H9 (cell line): ENCODE measurements around the gene APOLD1. TPM values are rescaled to one million over a fixed set of nuclear protein-coding genes. Genes with fewer than 3 reads are reported as not detected.

Experiments
- DNase-seq: peaks from one replicate; pipeline ENCODE4 v3.0.0-alpha.2; 2017
- H2AFZ ChIP-seq: one replicate; pipeline ENCODE4 v1.6.1; 2013; ENCODE audit warnings: mild to moderate bottlenecking, low read length, control low read depth, moderate library complexity
- H2AK5ac ChIP-seq: 2 replicates; pipeline ENCODE4 v1.6.1; 2013; ENCODE audit warnings: low read length, control low read depth, mixed read lengths; ENCODE audit not compliant: insufficient read length
- H2BK120ac ChIP-seq: one replicate; pipeline ENCODE4 v1.6.1; 2013; ENCODE audit warnings: low read depth, mild to moderate bottlenecking, low read length, control low read depth, inconsistent platforms; ENCODE audit not compliant: poor library complexity, severe bottlenecking
- H2BK12ac ChIP-seq: 2 replicates; pipeline ENCODE4 v1.6.1; 2013; ENCODE audit warnings: low read length, control low read depth, mixed read lengths, low read depth; ENCODE audit not compliant: insufficient read length
- H2BK15ac ChIP-seq: 2 replicates; pipeline ENCODE4 v1.6.1; 2013; ENCODE audit warnings: low read depth, low read length, control low read depth
- H2BK20ac ChIP-seq: one replicate; pipeline ENCODE4 v1.6.1; 2013; ENCODE audit warnings: low read depth, mild to moderate bottlenecking, low read length, control low read depth, inconsistent platforms; ENCODE audit not compliant: poor library complexity, severe bottlenecking
- H2BK5ac ChIP-seq: 2 replicates; pipeline ENCODE4 v1.6.1; 2013; ENCODE audit warnings: low read length, control low read depth, mixed read lengths; ENCODE audit not compliant: insufficient read length
- H3K14ac ChIP-seq: 2 replicates; pipeline ENCODE4 v1.6.1; 2013; ENCODE audit warnings: low read length, control low read depth; ENCODE audit not compliant: insufficient read depth
- H3K18ac ChIP-seq: 2 replicates; pipeline ENCODE4 v1.6.1; 2013; ENCODE audit warnings: low read depth, mild to moderate bottlenecking, mixed read lengths, low read length, control low read depth; ENCODE audit not compliant: insufficient read length
- H3K23ac ChIP-seq: 2 replicates; pipeline ENCODE4 v1.6.1; 2013; ENCODE audit warnings: low read length, control low read depth, mixed read lengths, low read depth; ENCODE audit not compliant: insufficient read length
- H3K23me2 ChIP-seq: 2 replicates; pipeline ENCODE4 v1.6.1; 2013; ENCODE audit warnings: low read depth, mild to moderate bottlenecking, mixed read lengths, low read length, control low read depth; ENCODE audit not compliant: insufficient read length, poor library complexity, severe bottlenecking
- H3K27ac ChIP-seq: 2 replicates; pipeline ENCODE4 v1.5.1; 2013; ENCODE audit warnings: low read length, control low read depth, mixed read lengths, low read depth; ENCODE audit not compliant: insufficient read length
- H3K27me3 ChIP-seq: 2 replicates; pipeline ENCODE4 v1.6.1; 2013; ENCODE audit warnings: low read length, control low read depth, inconsistent platforms; ENCODE audit not compliant: insufficient read depth
- H3K4ac ChIP-seq: 2 replicates; pipeline ENCODE4 v1.6.1; 2013; ENCODE audit warnings: low read depth, mild to moderate bottlenecking, control low read depth, inconsistent platforms, low read length, moderate library complexity
- H3K4me1 ChIP-seq: 2 replicates; pipeline ENCODE4 v1.6.1; 2013; ENCODE audit warnings: low read length, control low read depth, inconsistent platforms; ENCODE audit not compliant: insufficient read depth
- H3K4me2 ChIP-seq: 2 replicates; pipeline ENCODE4 v1.6.1; 2013; ENCODE audit warnings: low read length, control low read depth, mixed read lengths; ENCODE audit not compliant: insufficient read length, insufficient read depth
- H3K56ac ChIP-seq: 2 replicates; pipeline ENCODE4 v1.6.1; 2013; ENCODE audit warnings: low read depth, mild to moderate bottlenecking, mixed read lengths, low read length, control low read depth; ENCODE audit not compliant: insufficient read length
- H3K79me1 ChIP-seq: 2 replicates; pipeline ENCODE4 v1.6.1; 2013; ENCODE audit warnings: low read depth, mild to moderate bottlenecking, moderate library complexity, low read length, control low read depth, inconsistent platforms; ENCODE audit not compliant: insufficient read depth, poor library complexity, severe bottlenecking
- H3K79me2 ChIP-seq: 2 replicates; pipeline ENCODE4 v1.6.1; 2013; ENCODE audit warnings: low read length, control low read depth, inconsistent platforms; ENCODE audit not compliant: insufficient read depth
- H3K9ac ChIP-seq: 2 replicates; pipeline ENCODE4 v1.6.1; 2013; ENCODE audit warnings: low read length, control low read depth, mixed read lengths; ENCODE audit not compliant: insufficient read length; ENCODE audit errors: extremely low read depth
- H3K9me3 ChIP-seq: one replicate; pipeline ENCODE4 v1.6.1; 2013; ENCODE audit warnings: low read depth, low read length, inconsistent platforms; ENCODE audit not compliant: control insufficient read depth
- H3T11ph ChIP-seq: one replicate; pipeline ENCODE4 v1.6.1; 2013; ENCODE audit warnings: mild to moderate bottlenecking, low read length, control low read depth, inconsistent platforms
- H4K20me1 ChIP-seq: one replicate; pipeline ENCODE4 v1.6.1; 2013; ENCODE audit not compliant: control insufficient read depth, insufficient read length, insufficient read depth
- H4K5ac ChIP-seq: 2 replicates; pipeline ENCODE4 v1.6.1; 2013; ENCODE audit warnings: low read depth, mild to moderate bottlenecking, mixed read lengths, low read length, control low read depth; ENCODE audit not compliant: insufficient read length
- H4K8ac ChIP-seq: replicated peaks from 2 replicates; pipeline ENCODE4 v1.6.1; 2013; ENCODE audit warnings: low read length, control low read depth, mixed read lengths, low read depth; ENCODE audit not compliant: insufficient read length
- H4K91ac ChIP-seq: 2 replicates; pipeline ENCODE4 v1.6.1; 2013; ENCODE audit warnings: low read depth, mild to moderate bottlenecking, moderate library complexity, mixed read lengths, low read length, control low read depth; ENCODE audit not compliant: insufficient read length
- H3K27ac Mint-ChIP-seq, 3 experiments: 2 replicates in 2 of 3; 3 replicates in 1 of 3; pipeline ENCODE4 v1.8.0; 2020 to 2021; ENCODE audit warnings: mixed read lengths in 3 of 3, mild to moderate bottlenecking in 1 of 3, moderate library complexity in 1 of 3
- H3K27me3 Mint-ChIP-seq: 2 replicates; pipeline ENCODE4 v1.8.0; 2021; ENCODE audit warnings: low read depth, mild to moderate bottlenecking, moderate library complexity, mixed read lengths
- H3K36me3 Mint-ChIP-seq, 3 experiments: 2 replicates in 2 of 3; 3 replicates in 1 of 3; pipeline ENCODE4 v1.8.0; 2020 to 2021; ENCODE audit warnings: low read depth in 3 of 3, mixed read lengths in 3 of 3; ENCODE audit not compliant: insufficient read depth in 1 of 3
- H3K4me1 Mint-ChIP-seq, 2 experiments: 2 replicates each; pipeline ENCODE4 v1.8.0; 2020; ENCODE audit warnings: mixed read lengths in 2 of 2
- H3K4me3 Mint-ChIP-seq, 2 experiments: 2 replicates in 1 of 2; 3 replicates in 1 of 2; pipeline ENCODE4 v1.8.0; 2020 to 2021; ENCODE audit warnings: mild to moderate bottlenecking in 2 of 2, mixed read lengths in 2 of 2, moderate library complexity in 1 of 2
- H3K9me3 Mint-ChIP-seq, 2 experiments: 2 replicates in 1 of 2; 3 replicates in 1 of 2; pipeline ENCODE4 v1.8.0; 2020; ENCODE audit warnings: mild to moderate bottlenecking in 2 of 2, mixed read lengths in 2 of 2, moderate library complexity in 1 of 2
- CTCF ChIP-seq: fragments of 200-600 bp; sonication (generic); conservative IDR thresholded peaks from 3 replicates; pipeline ENCODE4 v1.8.0; 2021; ENCODE audit warnings: antibody characterized with exemption, mild to moderate bottlenecking
- WGBS: extraction: QIAGEN DNeasy Blood & Tissue Kit; methylation state at CpG from one replicate; pipeline ENCODE4 v1.1.7; 2013; ENCODE audit warnings: missing lambda C conversion rate, low lambda C conversion rate, mixed read lengths; ENCODE audit not compliant: insufficient read length; ENCODE audit errors: extremely low coverage; 5-methylcytosine and 5-hydroxymethylcytosine counted together
- total RNA-seq: library from RNA; stranded (reverse); gene quantifications from 2 replicates; pipeline ENCODE4 v1.2.1, GENCODE V29; 2021

The APOLD1 gene
- total RNA-seq, 1 experiment from 2014 or later, result 0.48 TPM

DNA sequence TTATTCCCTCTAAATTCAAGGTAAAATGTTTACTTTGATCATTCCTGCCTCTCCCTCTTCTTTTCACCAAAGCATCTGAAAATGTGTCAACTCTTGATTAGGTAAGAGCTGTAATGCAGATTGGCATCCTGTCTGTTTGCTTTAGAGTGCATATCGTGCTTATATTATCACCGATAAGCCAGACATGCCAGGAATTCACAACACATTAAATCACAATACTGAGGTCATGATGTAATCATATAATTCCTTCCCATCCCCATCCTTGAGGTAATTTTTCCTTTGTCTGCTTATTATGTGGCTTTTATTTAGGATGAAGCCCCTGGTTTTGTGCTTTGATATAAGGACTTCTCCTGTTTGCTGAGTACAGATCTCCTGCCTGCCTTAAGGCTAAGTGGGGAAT is 37.8 kb downstream of the APOLD1 start:
- no peak for DNase-seq
- no peaks in the 10 kb centered on the region for H3K9me3 ChIP-seq
- H3K4me1 ChIP-seq, result no peaks in the 10 kb centered on the region
- no peaks in the 10 kb centered on the region for H3K23me2 ChIP-seq
- no peak overlapping the region for H3K4me2 ChIP-seq
- Mint-ChIP-seq H3K9me3 (no peaks in the 10 kb centered on the region), H3K27me3 (no peaks in the 10 kb centered on the region), H3K36me3 (peaks cover 46 to 72% (median 70%) of the 10 kb centered on the region in 3 experiments), H3K4me3 (no peak overlapping the region), H3K4me1 (peaks cover 0 to 49% of the 10 kb centered on the region in 2 experiments; a peak in 2 of 4 replicates), H3K27ac (no peak overlapping the region)
- no peak overlapping the region for H4K8ac ChIP-seq
- no peak overlapping the region for H3K4ac ChIP-seq
- H4K5ac ChIP-seq, result no peak overlapping the region
- no peak for TF ChIP-seq CTCF
- H3K27ac ChIP-seq, result no peak overlapping the region
- H3T11ph ChIP-seq, result no peak overlapping the region
- H3K14ac ChIP-seq, result no peak overlapping the region
- no peaks in the 10 kb centered on the region for H3K79me2 ChIP-seq
- H2BK120ac ChIP-seq, result no peak overlapping the region
- H2BK20ac ChIP-seq, result no peak overlapping the region
- H2BK5ac ChIP-seq, result no peak overlapping the region
- no peak overlapping the region for H3K56ac ChIP-seq
- no peak overlapping the region for H4K91ac ChIP-seq
- WGBS, result no CpG with 5 or more reads among the region's 2 CpGs
- H3K9ac ChIP-seq, result no peak overlapping the region
- H3K18ac ChIP-seq, result no peak overlapping the region
- no peak overlapping the region for H2AK5ac ChIP-seq
- no peaks in the 10 kb centered on the region for H3K27me3 ChIP-seq
- H2BK12ac ChIP-seq, result no peak overlapping the region
- peaks cover 2% of the 10 kb centered on the region for H3K79me1 ChIP-seq
- H4K20me1 ChIP-seq, result no peaks in the 10 kb centered on the region
- no peak overlapping the region for H3K23ac ChIP-seq
- H2AFZ ChIP-seq, result no peak overlapping the region
- no peak overlapping the region for H2BK15ac ChIP-seq
